SK-N-MC (cell line): Measurements from ENCODE around the gene FGG.

Experiments
- EZH2 ChIP-seq: fragments of 200-600 bp; sonication (generic); IDR thresholded peaks from one replicate; pipeline ENCODE4 v1.6.1; 2017; ENCODE audit warnings: antibody characterized with exemption
- FOXP2 ChIP-seq: optimal IDR thresholded peaks from 2 replicates; pipeline ENCODE3; 2011; ENCODE audit warnings: mild to moderate bottlenecking, moderate library complexity; ENCODE audit not compliant: insufficient read depth; ENCODE audit errors: extremely low read length, control extremely low read depth
- POLR2AphosphoS5 ChIP-seq: IDR thresholded peaks from 2 replicates; pipeline ENCODE4 v1.6.1; 2012; ENCODE audit warnings: mild to moderate bottlenecking, low read depth, low read length, borderline replicate concordance

DNA sequence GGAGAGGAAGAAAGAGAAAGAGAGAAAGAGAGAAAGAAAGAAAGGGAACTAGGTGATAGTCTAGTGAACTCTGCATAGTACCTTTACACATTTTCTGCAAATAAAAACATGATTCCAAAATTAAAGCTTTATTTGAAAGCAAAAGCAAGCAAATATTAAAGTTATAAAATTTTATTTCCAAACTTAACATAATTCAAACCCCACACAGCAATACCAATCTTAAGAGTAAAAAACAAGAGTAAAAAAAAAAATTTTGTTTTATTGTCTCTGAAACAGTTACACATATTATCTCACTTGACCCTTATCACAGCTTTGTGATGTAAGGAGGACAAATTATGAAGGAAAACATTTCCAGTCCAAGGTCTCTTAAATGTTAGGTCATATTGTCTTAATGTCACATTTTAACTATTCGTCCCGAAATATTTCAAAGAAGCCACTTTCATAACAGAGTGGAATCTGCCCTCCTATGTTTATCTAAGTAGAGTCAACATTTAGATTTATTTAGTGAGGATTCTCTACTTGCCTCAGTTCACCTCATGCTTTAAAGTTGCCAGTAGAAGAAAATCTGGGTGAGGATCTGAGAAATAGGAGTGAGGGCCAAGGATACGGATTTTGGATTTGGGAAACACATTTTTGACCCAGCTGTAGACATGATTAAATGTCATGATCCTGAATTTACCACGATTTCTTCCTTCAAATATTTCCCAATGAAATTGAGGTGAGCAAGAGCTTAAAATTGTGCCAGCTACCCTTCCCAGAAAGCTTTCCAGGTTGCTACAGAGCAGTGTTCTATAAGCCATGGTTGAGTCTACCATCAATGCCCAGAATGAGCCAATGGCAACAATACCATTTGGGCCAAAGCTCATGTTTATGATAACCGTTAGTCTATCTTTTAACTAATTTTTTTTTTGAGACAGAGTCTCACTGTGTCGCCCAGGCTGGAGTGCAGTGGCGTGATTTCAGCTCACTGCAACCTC, 14.4 kb downstream of the FGG start:
- TF ChIP-seq POLR2AphosphoS5 (no peak), EZH2 (no peak), FOXP2 (no peak)
